Eye (tissue), 1 donor: ENCODE measurements around the gene NACC1.
"Not testable (repeated sequence)": the region's sequence is repeated elsewhere in the genome, so short reads cannot be mapped to it uniquely, and the experiment has no call there.

Experiments used
- DNase-seq: peaks from one replicate; pipeline ENCODE4 v3.0.0-alpha.2; 2015

Gene NACC1

DNA sequence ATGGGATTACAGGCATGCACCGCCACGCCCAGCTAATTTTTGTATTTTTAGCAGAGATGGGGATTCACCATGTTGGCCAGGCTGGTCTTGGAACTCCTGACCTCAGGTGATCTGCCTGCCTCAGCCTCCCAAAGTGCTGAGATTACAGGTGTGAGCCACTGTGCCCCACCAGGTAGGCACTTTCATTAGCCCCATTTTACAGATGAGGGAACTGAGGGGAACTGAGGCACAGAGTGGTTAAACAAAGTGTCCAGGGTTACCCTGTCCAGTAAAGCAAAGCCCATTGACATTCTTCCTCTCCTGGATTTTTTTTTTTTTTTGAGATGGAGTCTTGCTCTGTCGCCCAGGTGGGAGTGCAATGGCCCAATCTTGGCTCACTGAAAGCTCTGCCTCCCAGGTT lies 48.1 kb downstream of the NACC1 start:
- DNase-seq: not testable (repeated sequence)

DNA sequence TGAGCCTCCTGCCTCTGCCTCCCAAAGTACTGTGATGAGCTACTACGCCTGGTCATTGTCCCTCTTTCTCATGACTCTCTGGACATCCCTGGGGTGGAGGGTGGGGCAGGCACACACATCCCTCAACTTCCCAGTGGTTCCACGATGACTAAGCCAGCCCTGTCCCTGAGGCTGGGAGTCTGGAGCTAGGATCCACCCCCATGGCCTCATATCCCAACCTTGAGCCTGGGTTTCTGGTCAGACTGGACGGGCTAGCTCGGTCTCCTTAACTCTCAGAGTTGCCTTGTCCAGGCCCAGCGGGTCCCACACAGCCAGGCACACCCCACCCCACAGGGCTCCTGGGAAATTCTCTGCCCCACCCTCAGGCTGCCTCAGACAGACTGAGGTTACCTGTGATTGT lies 51.7 kb downstream of the NACC1 start:
- no peak for DNase-seq

DNA sequence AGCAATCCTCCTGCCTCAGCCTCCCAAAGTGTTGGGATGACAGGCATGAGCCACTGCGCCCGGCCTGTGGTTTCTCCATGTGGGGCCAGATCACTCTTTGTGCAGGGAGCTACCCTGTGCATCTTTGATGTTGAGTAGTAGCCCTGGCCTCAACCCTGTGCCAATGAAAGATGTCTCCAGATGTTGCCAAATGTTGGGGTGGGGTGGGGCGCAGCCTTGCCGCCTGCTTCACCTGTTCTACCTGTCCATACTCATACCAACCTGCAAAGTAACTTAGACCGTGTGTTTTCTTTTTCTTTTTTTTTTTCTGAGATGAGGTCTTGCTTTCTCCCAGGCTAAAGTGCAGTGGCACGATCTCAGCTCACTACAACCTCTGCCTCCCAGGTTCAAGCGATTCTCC lies 53.1 kb downstream of the NACC1 start:
- no peak for DNase-seq

DNA sequence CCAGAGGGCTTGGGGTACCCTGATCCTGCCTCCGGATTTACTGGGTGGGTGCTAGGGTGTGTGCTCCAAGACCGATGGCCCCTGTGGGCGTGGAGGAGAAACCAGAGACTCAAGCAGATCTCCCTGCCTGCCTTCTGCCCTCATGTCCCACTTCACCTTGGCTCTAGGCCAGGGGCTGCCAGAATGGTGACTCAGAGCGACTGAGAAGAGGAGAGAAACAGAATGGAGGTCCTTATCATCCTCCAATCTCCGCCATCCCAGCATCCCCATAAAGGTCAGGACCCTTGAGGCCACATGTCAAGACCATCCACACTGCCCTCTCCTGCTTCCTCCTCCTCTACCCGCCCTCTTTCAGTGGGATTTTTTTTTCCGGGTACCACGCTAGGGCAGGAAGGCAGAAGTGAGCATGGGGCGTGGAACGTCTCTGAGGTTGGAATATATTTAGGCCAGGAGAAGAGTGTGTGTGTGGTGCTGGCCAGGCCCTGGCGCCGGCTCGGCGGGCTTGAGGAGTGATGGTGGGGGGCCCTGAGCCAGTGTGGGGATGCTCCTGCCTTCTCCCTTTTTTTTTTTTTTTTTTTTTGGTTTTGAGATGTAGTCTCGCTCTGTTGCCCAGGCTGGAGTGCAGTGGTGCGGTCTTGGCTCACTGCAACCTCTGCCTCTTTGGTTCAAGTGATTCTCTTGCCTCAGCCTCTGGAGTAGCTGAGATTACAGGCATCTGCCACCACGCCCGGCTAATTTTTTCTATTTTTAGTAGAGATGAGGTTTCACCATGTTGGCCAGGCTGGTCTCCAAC lies 54.5 kb downstream of the NACC1 start:
- DNase-seq: peak; percentile 24

DNA sequence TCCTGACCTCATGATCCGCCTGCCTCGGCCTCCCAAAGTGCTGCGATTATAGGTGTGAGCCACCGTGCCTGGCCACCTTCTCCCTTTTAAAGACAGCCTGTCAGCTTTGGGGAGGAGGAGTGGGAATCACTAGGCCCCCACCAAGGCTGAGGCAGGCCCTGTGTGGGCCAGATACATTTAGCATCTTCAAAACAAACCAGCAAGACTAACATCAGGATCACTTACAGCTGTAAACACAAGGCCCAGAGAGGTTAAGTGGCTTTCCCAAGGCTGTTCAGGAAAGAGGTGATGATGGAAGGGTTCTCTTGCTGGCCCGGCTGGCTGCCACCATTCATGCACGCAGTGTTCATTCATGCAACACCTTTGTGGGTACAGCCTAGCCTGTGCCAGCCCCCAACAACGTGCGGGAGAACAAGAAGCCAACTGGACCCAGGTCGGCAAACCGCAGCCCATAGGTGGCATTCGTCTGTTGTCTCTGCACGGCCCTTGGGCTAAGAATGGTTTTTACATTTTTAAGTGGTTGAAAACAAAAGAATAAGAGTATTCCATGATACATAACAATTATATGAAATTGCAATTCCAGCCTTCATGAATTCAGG lies 55.2 kb downstream of the NACC1 start:
- no peak for DNase-seq

DNA sequence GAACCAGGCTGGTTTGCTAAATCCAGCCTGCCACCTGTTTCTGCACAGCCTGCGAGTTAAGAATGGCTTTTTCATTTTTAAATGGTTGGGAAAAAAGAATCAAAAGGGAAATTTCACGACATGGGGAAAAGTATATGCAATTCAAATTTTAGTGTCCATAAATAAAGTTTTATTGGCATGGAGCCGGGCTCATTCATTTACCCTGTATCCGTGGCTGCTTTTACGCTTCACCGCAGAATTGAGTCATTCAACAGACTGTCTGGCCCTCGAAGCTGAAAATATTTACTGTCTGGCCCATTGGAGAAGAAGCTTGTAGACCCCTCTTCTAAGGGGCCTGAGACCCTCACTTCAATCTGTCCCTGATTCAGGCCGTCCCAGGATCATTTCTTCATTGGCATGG lies 58.3 kb downstream of the NACC1 start:
- no peak for DNase-seq

DNA sequence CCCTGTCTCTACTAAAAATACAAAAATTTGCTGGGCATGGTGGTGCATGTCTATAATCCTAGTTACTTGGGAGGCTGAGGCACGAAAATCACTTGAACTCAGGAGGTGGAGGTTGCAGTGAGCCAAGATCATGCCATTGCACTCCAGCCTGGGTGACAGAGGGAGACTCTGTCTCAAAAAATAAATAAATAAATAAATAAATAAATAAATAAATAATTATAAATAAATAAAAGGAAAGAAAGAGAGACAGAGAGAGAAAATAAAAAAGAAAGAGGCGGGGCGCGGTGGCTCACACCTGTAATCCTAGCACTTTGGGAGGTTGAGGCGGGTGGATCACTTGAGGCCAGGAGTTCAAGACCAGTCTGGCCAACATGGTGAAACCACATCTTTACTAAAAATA lies 59.5 kb downstream of the NACC1 start:
- DNase-seq: not testable (repeated sequence)

DNA sequence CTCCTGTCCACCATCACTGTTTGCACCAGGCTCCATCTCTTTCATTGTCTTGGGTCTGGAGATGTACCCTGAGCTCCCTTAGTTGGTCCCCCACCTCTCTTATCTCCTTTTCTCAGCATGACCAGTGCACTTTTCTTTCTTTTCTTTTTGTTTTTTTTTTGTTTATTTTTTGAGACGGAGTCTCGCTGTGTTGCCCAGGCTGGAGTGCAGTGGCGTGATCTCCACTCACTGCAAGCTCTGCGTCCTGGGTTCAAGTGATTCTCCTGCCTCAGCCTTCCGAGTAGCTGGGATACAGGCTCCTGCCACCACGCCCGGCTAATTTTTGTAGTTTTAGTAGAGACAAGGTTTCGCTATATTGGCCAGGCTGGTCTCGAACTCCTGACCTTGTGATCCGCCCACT lies 60.2 kb downstream of the NACC1 start:
- not testable (repeated sequence) for DNase-seq

DNA sequence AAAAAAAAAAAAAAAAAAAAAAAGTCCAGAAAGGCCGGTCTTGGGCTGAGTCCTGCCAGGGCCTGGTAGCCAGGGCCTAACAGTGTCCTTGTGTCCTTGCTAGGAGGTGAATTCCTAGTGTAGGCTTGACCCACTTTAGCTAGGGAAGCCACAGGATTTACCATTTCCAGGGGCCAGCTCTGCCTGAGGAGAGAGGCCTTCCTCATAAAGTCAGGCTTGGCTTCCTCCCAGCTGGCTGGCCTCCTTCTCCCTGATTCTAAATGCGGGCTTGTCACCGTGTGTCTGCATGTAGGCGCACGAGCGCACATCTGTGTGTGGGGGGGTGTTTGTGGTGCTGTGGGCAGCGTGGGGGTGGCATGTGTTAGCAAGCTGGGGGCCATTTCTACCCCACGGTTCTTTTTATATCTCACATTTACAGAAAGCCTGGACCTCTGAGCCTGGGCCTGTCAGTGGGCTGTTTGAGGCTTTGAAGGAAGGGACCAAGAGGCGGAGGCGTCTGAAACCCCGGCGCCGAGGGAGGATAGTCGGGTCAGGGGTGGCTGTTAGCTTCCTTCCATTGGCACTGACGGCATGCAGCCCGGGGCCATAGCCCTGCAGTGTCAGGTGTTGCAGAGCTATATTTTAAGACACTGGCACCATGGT lies 63.8 kb downstream of the NACC1 start:
- DNase-seq: peak; percentile 66

DNA sequence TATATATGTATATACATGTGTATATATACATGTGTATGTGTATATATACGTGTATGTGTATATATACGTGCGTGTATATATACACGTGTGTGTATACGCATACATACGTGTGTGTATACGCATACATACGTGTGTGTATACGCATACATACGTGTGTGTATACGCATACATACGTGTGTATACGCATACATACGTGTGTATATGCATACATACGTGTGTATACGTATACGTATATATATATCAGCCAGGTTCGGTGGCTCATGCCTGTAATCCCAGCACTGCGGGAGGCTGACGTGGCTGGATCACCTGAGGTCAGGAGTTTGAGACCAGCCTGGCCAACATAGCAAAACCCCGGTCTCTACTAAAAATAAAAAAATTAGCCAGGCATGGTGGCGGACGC lies 66.9 kb downstream of the NACC1 start:
- not testable (repeated sequence) for DNase-seq

DNA sequence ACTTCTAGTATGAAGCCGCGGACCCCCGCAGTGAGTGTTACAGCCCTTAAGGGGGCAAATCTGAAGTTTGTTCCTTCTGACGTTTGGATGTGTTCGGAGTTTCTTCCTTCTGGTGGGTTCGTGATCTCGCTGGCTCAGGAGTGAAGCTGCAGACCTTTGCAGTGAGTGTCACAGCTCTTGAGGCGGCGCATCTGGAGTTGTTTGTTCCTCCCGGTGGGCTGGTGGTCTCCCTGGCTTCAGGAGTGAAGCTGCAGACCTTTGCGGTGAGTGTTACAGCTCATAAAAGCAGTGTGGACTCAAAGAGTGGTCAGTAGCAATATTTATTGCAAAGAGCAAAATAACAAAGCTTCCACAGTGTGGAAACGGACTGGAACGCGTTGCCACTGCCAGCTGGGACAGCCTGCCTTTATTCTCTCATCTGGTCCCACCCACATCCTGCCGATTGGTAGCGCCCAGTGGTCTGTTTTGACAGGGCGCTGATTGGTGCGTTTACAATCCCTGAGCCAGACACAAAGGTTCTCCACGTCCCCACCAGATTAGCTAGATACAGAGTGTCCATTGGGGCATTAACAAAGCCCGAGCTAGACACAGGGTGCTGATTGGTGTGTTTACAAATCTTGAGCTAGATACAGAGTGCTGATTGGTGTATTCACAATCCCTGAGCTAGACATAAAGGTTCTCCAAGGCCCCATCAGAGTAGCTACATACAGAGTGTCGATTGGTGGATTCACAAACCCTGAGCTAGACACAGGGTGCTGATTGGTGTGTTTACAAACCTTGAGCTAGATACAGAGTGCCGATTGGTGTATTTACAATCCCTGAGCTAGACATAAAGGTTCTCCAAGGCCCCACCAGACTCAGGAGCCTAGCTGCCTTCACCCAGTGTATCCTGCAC lies 67.9 kb downstream of the NACC1 start:
- not testable (repeated sequence) for DNase-seq

DNA sequence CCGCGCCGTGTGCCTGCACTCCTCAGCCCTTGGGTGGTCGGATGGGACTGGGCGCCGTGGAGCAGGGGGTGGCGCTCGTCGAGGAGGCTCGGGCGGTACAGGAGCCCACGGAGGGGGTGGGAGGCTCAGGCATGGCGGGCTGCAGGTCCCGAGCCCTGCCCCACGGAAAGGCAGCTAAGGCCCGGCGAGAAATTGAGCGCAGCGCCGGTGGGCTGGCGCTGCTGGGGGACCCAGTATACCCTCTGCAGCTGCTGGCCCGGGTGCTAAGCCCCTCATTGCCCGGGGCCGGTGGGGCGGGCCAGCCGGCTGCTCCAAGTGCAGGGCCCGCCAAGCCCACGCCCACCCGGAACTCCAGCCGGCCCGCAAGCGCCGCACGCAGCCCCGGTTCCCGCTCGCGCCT lies 68.6 kb downstream of the NACC1 start:
- not testable (repeated sequence) for DNase-seq

DNA sequence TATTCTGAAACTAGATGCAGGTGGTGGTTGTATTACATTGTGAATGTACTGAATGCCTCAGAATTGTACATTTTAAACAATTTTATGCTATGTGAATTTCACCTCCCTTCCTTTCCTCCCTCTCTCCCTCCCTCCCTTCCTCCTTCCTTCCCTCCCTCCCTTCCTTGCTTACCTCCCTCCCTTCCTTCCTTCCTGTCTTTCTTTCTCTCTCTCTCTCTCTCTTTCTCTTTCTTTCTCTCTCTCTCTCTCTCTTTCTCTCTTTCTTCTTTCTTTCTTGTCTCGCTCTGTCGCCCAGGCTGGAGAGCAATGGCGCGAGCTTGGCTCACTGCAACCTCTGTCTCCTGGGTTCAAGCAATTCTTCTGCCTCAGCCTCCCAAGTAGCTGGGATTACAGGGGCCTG lies 69.4 kb downstream of the NACC1 start:
- no peak for DNase-seq

DNA sequence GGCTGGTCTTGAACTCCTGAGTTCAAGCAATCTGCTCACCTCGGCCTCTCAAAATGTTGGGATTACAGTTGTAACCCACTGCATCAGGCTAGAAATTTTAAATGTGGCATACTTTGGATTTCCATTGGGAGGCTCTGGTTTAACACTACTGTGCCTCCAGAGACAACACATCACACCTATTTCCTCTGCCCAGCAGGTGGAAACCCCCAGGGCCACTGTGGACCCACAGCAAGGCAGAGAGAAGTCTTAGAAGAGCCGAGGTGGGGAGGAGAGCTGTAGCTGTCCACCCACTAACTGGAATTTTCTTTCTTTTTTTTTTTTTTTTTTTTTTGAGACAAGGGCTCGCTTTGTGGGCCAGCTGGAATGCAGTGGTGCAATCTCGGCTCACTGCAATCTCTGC lies 71.5 kb downstream of the NACC1 start:
- no peak for DNase-seq
